IMR-90 (cell line): ENCODE measurements around the gene NLGN1. TPM values are rescaled to one million over a fixed set of nuclear protein-coding genes. Genes with fewer than 3 reads are reported as not detected.

Experiments
- ATAC-seq: fragments of 200-7000 bp; cut with Tn5 transposase; 2 replicates; pipeline ENCODE4 v1.9.1; 2020; ENCODE audit warnings: low read depth, mild to moderate bottlenecking, moderate library complexity
- BruUV-seq: library from RNA; stranded (reverse); fragments of 400-500 nt; replicated peaks from 2 replicates; lab custom pipeline; 2021; lab: Mats Ljungman, UMichigan
- CTCF ChIA-PET: fragments of 300-600 bp; formaldehyde crosslinking; extraction: SDS; loops from one replicate; lab custom pipeline; 2021; ENCODE audit warnings: antibody characterized with exemption; lab: Yijun Ruan, JAX
- POLR2A ChIA-PET: fragments of 300-600 bp; sonication (Branson Sonifier 250); formaldehyde crosslinking; loops from one replicate; lab custom pipeline; 2022; ENCODE audit warnings: antibody characterized with exemption; ENCODE audit not compliant: unreplicated experiment; lab: Charles Lee
- DNase-seq: peaks from one replicate; pipeline ENCODE4 v3.0.0; 2013
- H2AFZ ChIP-seq: replicated peaks from 2 replicates; pipeline ENCODE3; 2013; ENCODE audit warnings: low read length, mild to moderate bottlenecking; ENCODE audit not compliant: poor library complexity
- H2AK5ac ChIP-seq: 2 replicates; pipeline ENCODE4 v1.6.1; 2013; ENCODE audit warnings: low read depth, low read length, inconsistent platforms
- H2AK9ac ChIP-seq: replicated peaks from 2 replicates; pipeline ENCODE3; 2013; ENCODE audit warnings: mild to moderate bottlenecking, low read depth, low read length, moderate library complexity; ENCODE audit not compliant: poor library complexity
- H2BK120ac ChIP-seq: 2 replicates; pipeline ENCODE4 v1.6.1; 2013; ENCODE audit warnings: low read depth, low read length, inconsistent platforms
- H2BK15ac ChIP-seq: 3 replicates; pipeline ENCODE4 v1.6.1; 2013; ENCODE audit warnings: low read depth, low read length, inconsistent platforms
- H2BK20ac ChIP-seq: 2 replicates; pipeline ENCODE4 v1.6.1; 2013; ENCODE audit warnings: low read depth, mild to moderate bottlenecking, inconsistent platforms, low read length, moderate library complexity
- H2BK5ac ChIP-seq: 2 replicates; pipeline ENCODE4 v1.6.1; 2013; ENCODE audit warnings: mild to moderate bottlenecking, low read depth, low read length, inconsistent platforms; ENCODE audit not compliant: poor library complexity, severe bottlenecking
- H3K14ac ChIP-seq: replicated peaks from 2 replicates; pipeline ENCODE4 v1.6.1; 2013; ENCODE audit warnings: low read depth, low read length, inconsistent platforms
- H3K18ac ChIP-seq: 2 replicates; pipeline ENCODE4 v1.6.1; 2013; ENCODE audit warnings: low read depth, low read length, control low read depth
- H3K23ac ChIP-seq: 2 replicates; pipeline ENCODE4 v1.6.1; 2013; ENCODE audit warnings: low read depth, low read length, inconsistent platforms
- H3K27ac ChIP-seq: 2 replicates; pipeline ENCODE4 v1.5.1; 2013; ENCODE audit warnings: mild to moderate bottlenecking, control low read depth, low read length; ENCODE audit not compliant: insufficient read depth
- H3K27me3 ChIP-seq: 2 replicates; pipeline ENCODE4 v1.6.1; 2013; ENCODE audit warnings: low read length; ENCODE audit not compliant: control insufficient read depth, insufficient read depth
- H3K36me3 ChIP-seq: 2 replicates; pipeline ENCODE4 v1.6.1; 2013; ENCODE audit warnings: low read length, mixed read lengths; ENCODE audit not compliant: control insufficient read depth, insufficient read depth
- H3K4ac ChIP-seq: 2 replicates; pipeline ENCODE4 v1.6.1; 2013; ENCODE audit warnings: low read depth, low read length, inconsistent platforms
- H3K4me1 ChIP-seq: 2 replicates; pipeline ENCODE4 v1.6.1; 2013; ENCODE audit warnings: low read length, mixed read lengths; ENCODE audit not compliant: control insufficient read depth, insufficient read depth
- H3K4me2 ChIP-seq: 2 replicates; pipeline ENCODE4 v1.6.1; 2013; ENCODE audit warnings: low read depth, mild to moderate bottlenecking, control low read depth, low read length, moderate library complexity
- H3K4me3 ChIP-seq: 2 replicates; pipeline ENCODE4 v1.5.1; 2013; ENCODE audit warnings: low read depth, mild to moderate bottlenecking, control low read depth, low read length, moderate library complexity; ENCODE audit not compliant: insufficient read depth
- H3K56ac ChIP-seq: 2 replicates; pipeline ENCODE4 v1.6.1; 2013; ENCODE audit warnings: low read length, inconsistent platforms; ENCODE audit not compliant: insufficient read depth; ENCODE audit errors: extremely low read depth
- H3K79me1 ChIP-seq, 2 experiments: 2 replicates each; pipeline ENCODE4 v1.6.1; 2013; ENCODE audit warnings: low read length in 2 of 2, inconsistent platforms in 1 of 2, low read depth in 1 of 2
- H3K9ac ChIP-seq: 2 replicates; pipeline ENCODE4 v1.6.1; 2013; ENCODE audit warnings: low read depth, low read length, control low read depth
- H3K9me1 ChIP-seq: 2 replicates; pipeline ENCODE4 v1.6.1; 2013; ENCODE audit warnings: low read length, inconsistent platforms; ENCODE audit not compliant: insufficient read depth
- H3K9me3 ChIP-seq: 2 replicates; pipeline ENCODE4 v1.6.1; 2013; ENCODE audit warnings: low read length; ENCODE audit not compliant: control insufficient read depth, insufficient read depth
- H4K20me1 ChIP-seq: 2 replicates; pipeline ENCODE4 v1.6.1; 2013; ENCODE audit warnings: low read length, inconsistent platforms; ENCODE audit not compliant: insufficient read depth
- H4K5ac ChIP-seq: 2 replicates; pipeline ENCODE4 v1.6.1; 2013; ENCODE audit warnings: mild to moderate bottlenecking, low read depth, low read length, control low read depth
- H4K8ac ChIP-seq, 2 experiments: 2 replicates each; pipeline ENCODE4 v1.6.1; 2013; ENCODE audit warnings: low read depth in 2 of 2, low read length in 2 of 2, control low read depth in 1 of 2, inconsistent platforms in 1 of 2
- H4K91ac ChIP-seq: 2 replicates; pipeline ENCODE4 v1.6.1; 2013; ENCODE audit warnings: low read depth, low read length, inconsistent platforms; ENCODE audit not compliant: insufficient read depth
- SMC3 ChIP-seq: fragments of 150-350 bp; IDR thresholded peaks from 2 replicates; pipeline ENCODE4 v1.6.1; 2016; ENCODE audit warnings: low read depth, mild to moderate bottlenecking, antibody characterized with exemption, low read length, moderate library complexity
- WGBS, 2 experiments: methylation state at CpG; one replicate each; pipeline versions ENCODE4 v1.1.5 to v1.1.7; 2013; ENCODE audit warnings: missing lambda C conversion rate in 2 of 2; ENCODE audit not compliant: insufficient read length in 1 of 2; ENCODE audit errors: extremely low coverage in 2 of 2; 5-methylcytosine and 5-hydroxymethylcytosine counted together
- dilution Hi-C: fragments of 300-500 bp; cut with HindIII; formaldehyde crosslinking; loops from one replicate; pipeline ENCODE4 v1.14.3; 2018; ENCODE audit warnings: low sequenced_read_pairs; ENCODE audit not compliant: unreplicated experiment
- in situ Hi-C: fragments of 300-500 bp; cut with MboI; formaldehyde crosslinking; loops from 3 replicates; pipeline ENCODE4 v1.14.3; 2019; ENCODE audit warnings: low sequenced_read_pairs, inconsistent platforms, mixed read lengths
- intact Hi-C: fragments of 100-400 bp; cut with micrococcal nuclease; formaldehyde crosslinking; loops from 2 replicates; pipeline ENCODE4 v1.10.0; 2022
- polyA plus RNA-seq, 3 experiments: library from polyadenylated mRNA; depleted of rRNA; stranded (reverse); fragments of >200 nt; gene quantifications; 2 replicates each; pipeline ENCODE4 v1.2.3, GENCODE V29; 2012; ENCODE audit warnings: low replicate concordance in 1 of 3
- total RNA-seq: library from RNA; depleted of rRNA; stranded (reverse); fragments of >200 nt; gene quantifications from 2 replicates; pipeline ENCODE4 v1.2.3, GENCODE V29; 2012

The NLGN1 gene
- total and polyA plus RNA-seq, 2 of the 4 experiments (the other 2 are of a cell fraction): 1.8 to 12.5 TPM

DNA sequence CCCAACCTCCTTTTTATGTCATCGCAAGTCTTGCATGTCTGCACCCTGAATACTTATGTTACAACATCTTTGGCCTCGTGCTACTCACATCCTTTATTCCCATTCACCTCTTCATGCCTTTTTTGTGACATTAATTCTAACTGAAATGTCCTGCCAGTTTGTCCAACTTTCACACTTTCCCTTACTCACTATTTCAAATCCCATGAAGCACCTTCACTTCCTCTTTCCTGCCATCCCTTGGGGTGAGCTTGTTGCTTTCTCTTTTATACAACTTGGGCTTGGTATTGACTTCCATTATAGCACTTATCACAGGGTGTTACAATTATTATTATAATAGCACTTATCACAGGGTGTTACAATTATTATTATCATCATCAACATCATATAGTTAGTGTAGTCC, 496.3 kb downstream of the NLGN1 start:
- Histone ChIP-seq H2BK5ac (no peak overlapping the region), H2BK15ac (no peak overlapping the region), H3K56ac (no peak overlapping the region), H2AK5ac (no peak overlapping the region), H3K27me3 (no peaks in the 10 kb centered on the region), H2BK20ac (no peak overlapping the region), H4K91ac (no peak overlapping the region), H3K79me1 (no peaks in the 10 kb centered on the region), H3K9ac (no peak overlapping the region), H3K36me3 (no peaks in the 10 kb centered on the region), H3K14ac (no peak overlapping the region), H3K4me2 (no peak overlapping the region), H3K4ac (no peak overlapping the region), H4K8ac (no peak overlapping the region), H4K5ac (no peak overlapping the region), H2BK120ac (no peak overlapping the region), H3K4me1 (no peaks in the 10 kb centered on the region), H3K9me3 (no peaks in the 10 kb centered on the region), H3K27ac (no peak overlapping the region), H3K18ac (no peak overlapping the region), H3K9me1 (no peaks in the 10 kb centered on the region; the same call in 1 of the 2 replicates), H3K23ac (no peak overlapping the region), H2AK9ac (no peak overlapping the region), H4K20me1 (no peaks in the 10 kb centered on the region), H2AFZ (no peak overlapping the region), H3K4me3 (no peak overlapping the region)
- WGBS, 2 experiments: 70% methylated on average over 2 of the region's 2 CpGs; no CpG with 5 or more reads in 1 of the 2 experiments
- BruUV-seq: no TSS peak
- TF ChIP-seq SMC3: no peak
- intact Hi-C loops: no loop called here
- dilution Hi-C loops: no loop called here
- ChIA-PET POLR2A (no interaction called here), CTCF (no interaction called here)
- in situ Hi-C loops: no loop called here
- no peak for DNase-seq
- ATAC-seq: no peak
